HCT116 (cell line): ENCODE results near the gene ZNF783. TPM values are rescaled to one million over a fixed set of nuclear protein-coding genes. Genes with fewer than 3 reads are reported as not detected.

Experiments
- ATAC-seq: fragments of 200-7000 bp; cut with Tn5 transposase; 2 replicates; pipeline ENCODE4 v1.9.1; 2020; ENCODE audit warnings: mild to moderate bottlenecking, moderate library complexity
- BruUV-seq: library from RNA; stranded (reverse); fragments of 400-500 nt; replicated peaks from 2 replicates; lab custom pipeline; 2021; lab: Mats Ljungman, UMichigan
- CTCF ChIA-PET: fragments of 300-600 bp; sonication (Branson Sonifier 250); formaldehyde crosslinking; loops from one replicate; lab custom pipeline; 2021; ENCODE audit warnings: antibody characterized with exemption; lab: Charles Lee
- POLR2A ChIA-PET: fragments of 300-600, 350-600 bp; sonication (Branson Sonifier 250); formaldehyde crosslinking; loops from one replicate; lab custom pipeline; 2021; ENCODE audit warnings: antibody characterized with exemption; lab: Charles Lee
- RAD21 ChIA-PET, 2 experiments: fragments of 300-600 bp; sonication (Branson Sonifier 250); formaldehyde crosslinking; loops; one replicate each; lab custom pipeline; 2023; ENCODE audit warnings: low total read pairs in 2 of 2; ENCODE audit not compliant: uncharacterized antibody in 2 of 2, unreplicated experiment in 2 of 2, low non-redundant PET in 1 of 2; lab: Charles Lee
- DNase-seq: peaks from one replicate; pipeline ENCODE4 v3.0.0-alpha.2; 2010; ENCODE audit warnings: low read depth, low spot score
- H2AFZ ChIP-seq: fragments of 200-600 bp; shearing (Covaris generic), sonication (generic); 2 replicates; pipeline ENCODE4 v1.6.1; 2017; ENCODE audit warnings: low read depth, mixed run types, mixed read lengths, antibody characterized with exemption, low read length; ENCODE audit not compliant: poor library complexity, severe bottlenecking
- H3K27ac ChIP-seq: 2 replicates; pipeline ENCODE4 v1.5.1; 2012; ENCODE audit warnings: low read depth, low read length
- H3K27me3 ChIP-seq: fragments of 200-600 bp; sonication (generic); 2 replicates; pipeline ENCODE4 v1.6.1; 2016; ENCODE audit warnings: mixed run types, low read length, mixed read lengths; ENCODE audit not compliant: insufficient read depth
- H3K36me3 ChIP-seq, 2 experiments: fragments of 200-500 bp in 1 of 2; fragments of 200-600 bp in 1 of 2; sonication (Bioruptor generic) in 1 of 2; sonication (generic) in 1 of 2; 2 replicates each; pipeline versions ENCODE4 v1.5.1 to v1.6.1; 2014 to 2016; ENCODE audit warnings: low read length in 2 of 2, inconsistent platforms in 1 of 2, mixed read lengths in 1 of 2, mixed run types in 1 of 2; ENCODE audit not compliant: insufficient read depth in 2 of 2, control insufficient read depth in 1 of 2
- H3K4me1 ChIP-seq, 2 experiments: fragments of 200-600 bp in 1 of 2; sonication (generic) in 1 of 2; 2 replicates each; pipeline versions ENCODE4 v1.5.1 to v1.6.1; 2012 to 2017; ENCODE audit warnings: low read length in 2 of 2, inconsistent platforms in 1 of 2, mild to moderate bottlenecking in 1 of 2, mixed read lengths in 1 of 2, mixed run types in 1 of 2, moderate library complexity in 1 of 2; ENCODE audit not compliant: insufficient read depth in 2 of 2, control insufficient read depth in 1 of 2
- H3K4me2 ChIP-seq: fragments of 200-600 bp; sonication (generic); 2 replicates; pipeline ENCODE4 v1.6.1; 2017; ENCODE audit warnings: mixed run types, low read length, mixed read lengths
- H3K4me3 ChIP-seq, 2 experiments: fragments of 200-600 bp in 1 of 2; sonication (generic) in 1 of 2; replicated peaks in 1 of 2; 2 replicates each; pipeline ENCODE4 v1.5.1; 2011 to 2016; ENCODE audit warnings: low read length in 2 of 2, control low read depth in 1 of 2, low read depth in 1 of 2, mild to moderate bottlenecking in 1 of 2, mixed read lengths in 1 of 2, mixed run types in 1 of 2
- H3K79me2 ChIP-seq: fragments of 200-600 bp; sonication (generic); 2 replicates; pipeline ENCODE4 v1.6.1; 2017; ENCODE audit warnings: mild to moderate bottlenecking, mixed run types, low read length, moderate library complexity, mixed read lengths; ENCODE audit not compliant: insufficient read depth
- H3K9ac ChIP-seq: fragments of 200-600 bp; sonication (generic); 2 replicates; pipeline ENCODE4 v1.6.1; 2016; ENCODE audit warnings: low read length, mixed read lengths
- H3K9me2 ChIP-seq: fragments of 200-600 bp; sonication (generic), shearing (Covaris generic); 2 replicates; pipeline ENCODE4 v1.6.1; 2017; ENCODE audit warnings: mixed run types, mild to moderate bottlenecking, moderate library complexity; ENCODE audit not compliant: insufficient read depth
- H3K9me3 ChIP-seq, 2 experiments: fragments of 200-500 bp in 1 of 2; fragments of 200-600 bp in 1 of 2; sonication (Bioruptor generic) in 1 of 2; sonication (generic) in 1 of 2; 2 replicates each; pipeline ENCODE4 v1.6.1; 2014 to 2017; ENCODE audit warnings: low read length in 2 of 2, mixed read lengths in 2 of 2, inconsistent platforms in 1 of 2, low read depth in 1 of 2, mild to moderate bottlenecking in 1 of 2, mixed run types in 1 of 2, moderate library complexity in 1 of 2; ENCODE audit not compliant: control insufficient read depth in 1 of 2, insufficient read depth in 1 of 2
- H4K20me1 ChIP-seq: fragments of 200-600 bp; sonication (generic), shearing (Covaris generic); 2 replicates; pipeline ENCODE4 v1.6.1; 2017; ENCODE audit warnings: mixed run types, mild to moderate bottlenecking, moderate library complexity; ENCODE audit not compliant: insufficient read depth
- CBX3 ChIP-seq: IDR thresholded peaks from 2 replicates; pipeline ENCODE4 v1.6.1; 2012; ENCODE audit warnings: low read depth
- CEBPB ChIP-seq: IDR thresholded peaks from 2 replicates; pipeline ENCODE4 v1.6.1; 2012; ENCODE audit warnings: low read depth
- EGR1 ChIP-seq: IDR thresholded peaks from 2 replicates; pipeline ENCODE4 v1.6.1; 2012; ENCODE audit warnings: low read depth
- ELF1 ChIP-seq: IDR thresholded peaks from 2 replicates; pipeline ENCODE4 v1.6.1; 2012; ENCODE audit warnings: low read depth, borderline replicate concordance
- EZH2 ChIP-seq: fragments of 200-600 bp; sonication (generic); IDR thresholded peaks from 2 replicates; pipeline ENCODE4 v1.6.1; 2017; ENCODE audit warnings: antibody characterized with exemption, mixed run types
- EZH2phosphoT487 ChIP-seq: fragments of 200-600 bp; IDR thresholded peaks from 2 replicates; pipeline ENCODE4 v1.6.1; 2018; ENCODE audit warnings: antibody characterized with exemption, borderline replicate concordance
- FOSL1 ChIP-seq: IDR thresholded peaks from 2 replicates; pipeline ENCODE4 v1.6.1; 2012; ENCODE audit warnings: low read depth
- JUND ChIP-seq: IDR thresholded peaks from 2 replicates; pipeline ENCODE4 v1.6.1; 2012
- POLR2A ChIP-seq: IDR thresholded peaks from 2 replicates; pipeline ENCODE4 v1.7.0; 2011; ENCODE audit warnings: borderline replicate concordance; ENCODE audit not compliant: insufficient read depth, insufficient read length; ENCODE audit errors: extremely low read depth
- RAD21 ChIP-seq: IDR thresholded peaks from 2 replicates; pipeline ENCODE4 v1.6.1; 2012; ENCODE audit warnings: low read depth, mild to moderate bottlenecking
- SP1 ChIP-seq: IDR thresholded peaks from 2 replicates; pipeline ENCODE4 v1.6.1; 2012; ENCODE audit warnings: low read depth
- SRF ChIP-seq: IDR thresholded peaks from 2 replicates; pipeline ENCODE4 v1.6.1; 2012; ENCODE audit warnings: low read depth
- TCF7L2 ChIP-seq: IDR thresholded peaks from 2 replicates; pipeline ENCODE4 v1.7.0; 2011; ENCODE audit warnings: borderline replicate concordance, inconsistent platforms; ENCODE audit not compliant: insufficient read depth, insufficient read length; ENCODE audit errors: extremely low read depth
- YY1 ChIP-seq: IDR thresholded peaks from 2 replicates; pipeline ENCODE4 v1.6.1; 2011; ENCODE audit warnings: low read length, low read depth, moderate library complexity, mild to moderate bottlenecking; ENCODE audit not compliant: insufficient replicate concordance; ENCODE audit errors: extremely low read depth
- ZFX ChIP-seq: fragments of 450-650 bp; IDR thresholded peaks from 2 replicates; pipeline ENCODE4 v1.6.1; 2017
- ZNF274 ChIP-seq: fragments of 200-500 bp; sonication (Bioruptor generic); IDR thresholded peaks from 2 replicates; pipeline ENCODE4 v1.6.1; 2014; ENCODE audit warnings: mild to moderate bottlenecking, low read depth, low read length, inconsistent platforms
- intact Hi-C: fragments of 100-400 bp; cut with micrococcal nuclease; formaldehyde crosslinking; loops from 2 replicates; pipeline ENCODE4 v1.10.0; 2022
- total RNA-seq: library from RNA; stranded (reverse); gene quantifications from one replicate; pipeline ENCODE4 v1.2.1, GENCODE V29; 2021; ENCODE audit not compliant: unreplicated experiment
- TF ChIP-seq, protein P1 (sequence below): IDR thresholded peaks from 2 replicates; pipeline ENCODE4 v1.6.1; 2012; ENCODE audit warnings: low read depth
- TF ChIP-seq, protein P2 (sequence below): IDR thresholded peaks from 2 replicates; pipeline ENCODE4 v1.6.1; 2012
- TF ChIP-seq, protein P3 (sequence below): IDR thresholded peaks from 2 replicates; pipeline ENCODE4 v1.6.1; 2012
- TF ChIP-seq, protein P4 (sequence below), 3 experiments: fragments of 200-600 bp in 1 of 3; sonication (generic) in 1 of 3; IDR thresholded peaks in 2 of 3; conservative IDR thresholded peaks in 1 of 3; 2 replicates each; pipeline ENCODE4 v1.5.1; 2012 to 2017; ENCODE audit warnings: low read depth in 2 of 3, low read length in 2 of 3, antibody characterized with exemption in 1 of 3, borderline replicate concordance in 1 of 3, control low read depth in 1 of 3, mild to moderate bottlenecking in 1 of 3, mixed read lengths in 1 of 3, mixed run types in 1 of 3, moderate library complexity in 1 of 3; ENCODE audit not compliant: insufficient read depth in 1 of 3

ZNF783 gene
- total RNA-seq, 1 experiment from 2014 or later, result 12.5 TPM

DNA sequence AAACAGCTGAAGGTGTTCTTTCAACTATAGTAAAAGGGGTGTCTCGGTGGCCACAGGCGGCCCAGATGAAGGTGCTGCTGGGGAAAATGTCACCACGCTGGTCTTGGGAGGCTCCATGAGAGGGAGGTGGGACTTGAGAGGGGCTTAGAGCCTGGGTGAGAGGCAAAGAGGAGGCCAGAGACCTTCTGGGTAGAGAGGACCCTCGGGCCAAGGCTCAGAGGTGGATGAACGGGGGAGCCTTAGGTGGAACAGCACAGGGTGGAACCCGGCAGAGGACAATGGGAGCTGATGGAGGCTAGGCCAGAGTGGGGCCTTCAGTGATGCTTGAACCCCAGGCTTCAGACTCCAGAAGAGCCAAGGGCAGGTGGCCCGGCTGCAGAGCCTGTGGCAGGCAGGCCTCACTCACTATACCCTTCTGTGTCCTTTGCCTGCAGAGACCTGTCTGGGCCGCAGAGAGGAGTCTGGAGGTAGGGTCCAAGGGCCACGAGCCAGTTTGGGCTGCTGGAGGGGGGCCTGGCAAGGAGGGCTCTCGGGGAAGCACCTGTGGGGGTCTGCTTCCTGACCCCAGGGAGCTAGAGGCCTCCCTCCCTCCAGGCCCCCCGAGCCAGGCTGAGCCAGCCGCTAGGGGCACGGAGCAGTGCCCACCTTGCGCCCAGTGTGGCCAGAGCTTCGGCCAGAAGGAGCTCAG is 32.1 kb downstream of the ZNF783 start:
- BruUV-seq, result no TSS peak
- Histone ChIP-seq H3K36me3 (no peaks in the 10 kb centered on the region; a peak in 1 of 4 replicates), H3K4me1 (no peaks in the 10 kb centered on the region), H4K20me1 (no peaks in the 10 kb centered on the region), H3K4me2 (no peak overlapping the region), H3K9me3 (no peaks in the 10 kb centered on the region), H2AFZ (no peak overlapping the region), H3K4me3 (no peak overlapping the region), H3K9ac (no peak overlapping the region), H3K27me3 (no peaks in the 10 kb centered on the region), H3K27ac (no peak overlapping the region), H3K9me2 (no peaks in the 10 kb centered on the region), H3K79me2 (no peaks in the 10 kb centered on the region)
- ChIA-PET POLR2A (no interaction called here), RAD21 (no interaction called here), CTCF (no interaction called here)
- DNase-seq (no peak), ATAC-seq (no peak)
- intact Hi-C loops, result no loop called here
- TF ChIP-seq SP1 (no peak), CBX3 (no peak), ZNF274 (no peak), TCF7L2 (no peak), EZH2phosphoT487 (no peak), RAD21 (no peak), YY1 (no peak), JUND (no peak), SRF (no peak), EGR1 (no peak), EZH2 (no peak), CEBPB (no peak), POLR2A (no peak), FOSL1 (no peak), ZFX (no peak), ELF1 (no peak)
- TF ChIP-seq, protein P1, sequence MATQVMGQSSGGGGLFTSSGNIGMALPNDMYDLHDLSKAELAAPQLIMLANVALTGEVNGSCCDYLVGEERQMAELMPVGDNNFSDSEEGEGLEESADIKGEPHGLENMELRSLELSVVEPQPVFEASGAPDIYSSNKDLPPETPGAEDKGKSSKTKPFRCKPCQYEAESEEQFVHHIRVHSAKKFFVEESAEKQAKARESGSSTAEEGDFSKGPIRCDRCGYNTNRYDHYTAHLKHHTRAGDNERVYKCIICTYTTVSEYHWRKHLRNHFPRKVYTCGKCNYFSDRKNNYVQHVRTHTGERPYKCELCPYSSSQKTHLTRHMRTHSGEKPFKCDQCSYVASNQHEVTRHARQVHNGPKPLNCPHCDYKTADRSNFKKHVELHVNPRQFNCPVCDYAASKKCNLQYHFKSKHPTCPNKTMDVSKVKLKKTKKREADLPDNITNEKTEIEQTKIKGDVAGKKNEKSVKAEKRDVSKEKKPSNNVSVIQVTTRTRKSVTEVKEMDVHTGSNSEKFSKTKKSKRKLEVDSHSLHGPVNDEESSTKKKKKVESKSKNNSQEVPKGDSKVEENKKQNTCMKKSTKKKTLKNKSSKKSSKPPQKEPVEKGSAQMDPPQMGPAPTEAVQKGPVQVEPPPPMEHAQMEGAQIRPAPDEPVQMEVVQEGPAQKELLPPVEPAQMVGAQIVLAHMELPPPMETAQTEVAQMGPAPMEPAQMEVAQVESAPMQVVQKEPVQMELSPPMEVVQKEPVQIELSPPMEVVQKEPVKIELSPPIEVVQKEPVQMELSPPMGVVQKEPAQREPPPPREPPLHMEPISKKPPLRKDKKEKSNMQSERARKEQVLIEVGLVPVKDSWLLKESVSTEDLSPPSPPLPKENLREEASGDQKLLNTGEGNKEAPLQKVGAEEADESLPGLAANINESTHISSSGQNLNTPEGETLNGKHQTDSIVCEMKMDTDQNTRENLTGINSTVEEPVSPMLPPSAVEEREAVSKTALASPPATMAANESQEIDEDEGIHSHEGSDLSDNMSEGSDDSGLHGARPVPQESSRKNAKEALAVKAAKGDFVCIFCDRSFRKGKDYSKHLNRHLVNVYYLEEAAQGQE, result no peak
- TF ChIP-seq, protein P2, sequence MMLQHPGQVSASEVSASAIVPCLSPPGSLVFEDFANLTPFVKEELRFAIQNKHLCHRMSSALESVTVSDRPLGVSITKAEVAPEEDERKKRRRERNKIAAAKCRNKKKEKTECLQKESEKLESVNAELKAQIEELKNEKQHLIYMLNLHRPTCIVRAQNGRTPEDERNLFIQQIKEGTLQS, result no peak
- TF ChIP-seq, protein P3, sequence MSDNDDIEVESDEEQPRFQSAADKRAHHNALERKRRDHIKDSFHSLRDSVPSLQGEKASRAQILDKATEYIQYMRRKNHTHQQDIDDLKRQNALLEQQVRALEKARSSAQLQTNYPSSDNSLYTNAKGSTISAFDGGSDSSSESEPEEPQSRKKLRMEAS, result no peak
- TF ChIP-seq, protein P4, sequence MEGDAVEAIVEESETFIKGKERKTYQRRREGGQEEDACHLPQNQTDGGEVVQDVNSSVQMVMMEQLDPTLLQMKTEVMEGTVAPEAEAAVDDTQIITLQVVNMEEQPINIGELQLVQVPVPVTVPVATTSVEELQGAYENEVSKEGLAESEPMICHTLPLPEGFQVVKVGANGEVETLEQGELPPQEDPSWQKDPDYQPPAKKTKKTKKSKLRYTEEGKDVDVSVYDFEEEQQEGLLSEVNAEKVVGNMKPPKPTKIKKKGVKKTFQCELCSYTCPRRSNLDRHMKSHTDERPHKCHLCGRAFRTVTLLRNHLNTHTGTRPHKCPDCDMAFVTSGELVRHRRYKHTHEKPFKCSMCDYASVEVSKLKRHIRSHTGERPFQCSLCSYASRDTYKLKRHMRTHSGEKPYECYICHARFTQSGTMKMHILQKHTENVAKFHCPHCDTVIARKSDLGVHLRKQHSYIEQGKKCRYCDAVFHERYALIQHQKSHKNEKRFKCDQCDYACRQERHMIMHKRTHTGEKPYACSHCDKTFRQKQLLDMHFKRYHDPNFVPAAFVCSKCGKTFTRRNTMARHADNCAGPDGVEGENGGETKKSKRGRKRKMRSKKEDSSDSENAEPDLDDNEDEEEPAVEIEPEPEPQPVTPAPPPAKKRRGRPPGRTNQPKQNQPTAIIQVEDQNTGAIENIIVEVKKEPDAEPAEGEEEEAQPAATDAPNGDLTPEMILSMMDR (IDR thresholded peaks at IDR 0.05 in 2 of 3, conservative IDR thresholded peaks at IDR 0.05 in 1 of 3; ENCODE audit: borderline replicate concordance in 1 of 3, insufficient read depth in 1 of 3, low read depth in 2 of 3, low read length in 2 of 3), result no peak
